K562 (cell line): ENCODE data around the gene SNCG. TPM values are rescaled to one million over a fixed set of nuclear protein-coding genes. Genes with fewer than 3 reads are reported as not detected.

Source experiments
- ATAC-seq: fragments of 200-7000 bp; cut with Tn5 transposase; 3 replicates; pipeline ENCODE4 v1.9.1; 2020; ENCODE audit warnings: moderate library complexity
- BruUV-seq: library from RNA; stranded (reverse); fragments of 400-500 nt; replicated peaks from 2 replicates; lab custom pipeline; 2021; lab: Mats Ljungman, UMichigan
- CTCF ChIA-PET: fragments of 300-600 bp; formaldehyde crosslinking; extraction: SDS; loops from one replicate; lab custom pipeline; 2021; ENCODE audit warnings: low intra/inter-chr PET ratio; lab: Yijun Ruan, JAX
- POLR2A ChIA-PET: fragments of 300-600, 350-650 bp; sonication (Branson Sonifier 250); formaldehyde crosslinking; extraction: SDS; loops from one replicate; lab custom pipeline; 2021; ENCODE audit warnings: antibody characterized with exemption, inconsistent platforms; lab: Yijun Ruan, JAX
- DNase-seq, 4 experiments: peaks; one replicate each; pipeline versions ENCODE4 v3.0.0 to v3.0.0-alpha.2; 2011 to 2018; ENCODE audit warnings: low spot score in 3 of 4, mixed read lengths in 3 of 4; ENCODE audit errors: extremely low read depth in 1 of 4
- FAIRE-seq: peaks from 2 replicates; lab custom pipeline; 2011; peaks lifted over from hg19 to GRCh38; lab: Jason Lieb, UNC
- H2AFZ ChIP-seq: 2 replicates; pipeline ENCODE4 v1.6.0; 2011; ENCODE audit warnings: low read depth, low read length, control low read depth, inconsistent platforms
- H3K27ac ChIP-seq: fragments of 200-600 bp; 3 replicates; pipeline ENCODE4 v1.8.0; 2011; ENCODE audit warnings: low read depth, mild to moderate bottlenecking, control low read depth, inconsistent platforms, low read length, moderate library complexity, mixed read lengths; ENCODE audit errors: extremely low read depth
- H3K27me3 ChIP-seq, 2 experiments: fragments of 300-600 bp in 1 of 2; 2 replicates in 1 of 2; 3 replicates in 1 of 2; pipeline versions ENCODE4 v1.6.0 to v1.8.0; 2011; ENCODE audit warnings: inconsistent platforms in 2 of 2, low read length in 2 of 2, mild to moderate bottlenecking in 1 of 2, mixed read lengths in 1 of 2, moderate library complexity in 1 of 2; ENCODE audit not compliant: control insufficient read depth in 2 of 2, insufficient read depth in 2 of 2
- H3K36me3 ChIP-seq: fragments of 300-600 bp; 3 replicates; pipeline ENCODE4 v1.8.0; 2011; ENCODE audit warnings: mild to moderate bottlenecking, low read length, inconsistent platforms; ENCODE audit not compliant: control insufficient read depth, insufficient read depth
- H3K4me1 ChIP-seq, 2 experiments: fragments of 200-600 bp in 1 of 2; replicated peaks in 1 of 2; 2 replicates in 1 of 2; 3 replicates in 1 of 2; pipeline versions ENCODE4 v1.5.1 to v1.8.0; 2011; ENCODE audit warnings: inconsistent platforms in 2 of 2, low read length in 2 of 2, mild to moderate bottlenecking in 1 of 2, mixed read lengths in 1 of 2, moderate library complexity in 1 of 2; ENCODE audit not compliant: control insufficient read depth in 2 of 2, insufficient read depth in 2 of 2
- H3K4me2 ChIP-seq: 2 replicates; pipeline ENCODE4 v1.6.1; 2011; ENCODE audit warnings: low read length, control low read depth, inconsistent platforms, mixed read lengths; ENCODE audit not compliant: insufficient read depth
- H3K4me3 ChIP-seq: fragments of 200-600 bp; sonication (generic), shearing (Covaris generic); 2 replicates; pipeline ENCODE4 v1.5.1; 2016; ENCODE audit warnings: control low read depth, inconsistent platforms
- H3K79me2 ChIP-seq: fragments of 200-600 bp; 3 replicates; pipeline ENCODE4 v1.8.0; 2011; ENCODE audit warnings: low read length, inconsistent platforms; ENCODE audit not compliant: control insufficient read depth, insufficient read depth
- H3K9ac ChIP-seq, 2 experiments: 2 replicates each; pipeline versions ENCODE4 v1.6.0 to v1.6.1; 2011; ENCODE audit warnings: low read depth in 2 of 2, low read length in 2 of 2, control low read depth in 1 of 2, inconsistent platforms in 1 of 2, mild to moderate bottlenecking in 1 of 2, mixed read lengths in 1 of 2; ENCODE audit not compliant: insufficient read depth in 1 of 2
- H3K9me1 ChIP-seq: one replicate; pipeline ENCODE4 v1.6.0; 2011; ENCODE audit warnings: inconsistent platforms, mild to moderate bottlenecking, low read length, moderate library complexity; ENCODE audit not compliant: control insufficient read depth, insufficient read depth
- H3K9me3 ChIP-seq: replicated peaks from 2 replicates; pipeline ENCODE4 v1.5.1; 2011; ENCODE audit warnings: low read depth, low read length, inconsistent platforms; ENCODE audit not compliant: control insufficient read depth, insufficient read depth
- H4K20me1 ChIP-seq: replicated peaks from 2 replicates; pipeline ENCODE4 v1.6.1; 2011; ENCODE audit warnings: low read length, inconsistent platforms, mixed read lengths; ENCODE audit not compliant: control insufficient read depth, insufficient read depth
- ARNT ChIP-seq, 2 experiments: fragments of 450-650 bp; IDR thresholded peaks; 2 replicates each; pipeline ENCODE4 v1.6.1; 2016; ENCODE audit warnings: mild to moderate bottlenecking in 1 of 2
- ATF1 ChIP-seq, 2 experiments: fragments of 450-650 bp in 1 of 2; IDR thresholded peaks; 2 replicates each; pipeline ENCODE4 v1.6.1; 2016; ENCODE audit warnings: missing compliant biosample characterization in 1 of 2, missing genetic modification characterization in 1 of 2
- ELF2 ChIP-seq: fragments of 250-450 bp; sonication (Bioruptor Pico); IDR thresholded peaks from 2 replicates; pipeline ENCODE4 v1.5.0; 2021; ENCODE audit warnings: mild to moderate bottlenecking
- GTF2F1 ChIP-seq: IDR thresholded peaks from 2 replicates; pipeline ENCODE4 v1.6.1; 2011; ENCODE audit warnings: low read depth, low read length, improper control_type of control experiment
- HDAC1 ChIP-seq, 2 experiments: fragments of 450-650 bp; IDR thresholded peaks; 2 replicates each; pipeline ENCODE4 v1.6.1; 2016 to 2017; ENCODE audit warnings: inconsistent platforms in 1 of 2, mild to moderate bottlenecking in 1 of 2, moderate library complexity in 1 of 2
- ILK ChIP-seq: fragments of 450-650 bp; IDR thresholded peaks from 2 replicates; pipeline ENCODE4 v1.6.1; 2016; ENCODE audit warnings: missing genetic modification characterization, low read depth, mild to moderate bottlenecking, missing compliant biosample characterization, moderate library complexity, borderline replicate concordance
- PHF8 ChIP-seq: fragments of 200-600 bp; sonication (generic); IDR thresholded peaks from 2 replicates; pipeline ENCODE4 v1.6.1; 2012; ENCODE audit warnings: mixed run types, mild to moderate bottlenecking, inconsistent platforms, low read length, moderate library complexity, borderline replicate concordance
- RCOR1 ChIP-seq, 2 experiments: IDR thresholded peaks; 2 replicates each; pipeline ENCODE4 v1.6.1; 2012; ENCODE audit warnings: low read depth in 2 of 2, low read length in 2 of 2, borderline replicate concordance in 1 of 2, improper control_type of control experiment in 1 of 2
- RNF2 ChIP-seq: sonication (generic); IDR thresholded peaks from 2 replicates; pipeline ENCODE4 v1.6.1; 2016
- SIN3B ChIP-seq: fragments of 450-650 bp; IDR thresholded peaks from 2 replicates; pipeline ENCODE4 v1.6.1; 2017; ENCODE audit warnings: low read depth, mild to moderate bottlenecking, moderate library complexity
- ZNF12 ChIP-seq: sonication (generic); formaldehyde crosslinking; IDR thresholded peaks from 2 replicates; pipeline ENCODE4 v1.4.0; 2020; ENCODE audit warnings: mild to moderate bottlenecking, missing genetic modification reagents
- ZNF184 ChIP-seq: sonication (generic); formaldehyde crosslinking; IDR thresholded peaks from 2 replicates; pipeline ENCODE4 v1.5.0; 2020; ENCODE audit warnings: missing genetic modification reagents
- ZNF507 ChIP-seq: conservative IDR thresholded peaks from 2 replicates; pipeline ENCODE4 v1.6.1; 2017; ENCODE audit warnings: missing genetic modification characterization, missing compliant biosample characterization
- WGBS: fragments of 100-300 bp; shearing (Covaris generic); methylation state at CpG from one replicate; pipeline ENCODE4 v1.1.6; 2016; ENCODE audit warnings: low coverage, mixed read lengths; ENCODE audit not compliant: insufficient coverage; ENCODE audit errors: missing lambda C conversion rate; 5-methylcytosine and 5-hydroxymethylcytosine counted together
- in situ Hi-C: fragments of 300-500 bp; cut with MboI; formaldehyde crosslinking; loops from 4 replicates; pipeline ENCODE4 v1.15.0; 2018; ENCODE audit warnings: inconsistent platforms, mixed read lengths
- intact Hi-C: fragments of 100-400 bp; cut with micrococcal nuclease; formaldehyde crosslinking; loops from 2 replicates; pipeline ENCODE4 v1.14.2; 2022
- polyA plus RNA-seq, 8 experiments: library from polyadenylated mRNA; depleted of rRNA in 4 of 8; stranded (reverse) in 5 of 8; unstranded in 3 of 8; fragments of >200 nt; fragmentation: Nextera tagmentation in 2 of 8; fragmentation: Illumina TruSeq in 1 of 8; extraction: Ambion mirVana in 2 of 8; extraction: Trizol in 1 of 8; gene quantifications; 2 replicates each; pipeline versions ENCODE4 v1.2.1 to v1.2.3, GENCODE V29; 2011 to 2014; ENCODE audit warnings: inconsistent platforms in 1 of 8, missing spikeins in 1 of 8
- total RNA-seq, 7 experiments: library from RNA; depleted of rRNA in 6 of 7; stranded (reverse); fragments of >200 nt in 6 of 7; fragmentation: Illumina TruSeq in 2 of 7; extraction: Trizol in 2 of 7; gene quantifications; 2 replicates each; pipeline versions ENCODE4 v1.2.1 to v1.2.3, GENCODE V29; 2011 to 2021; ENCODE audit warnings: low replicate concordance in 1 of 7
- TF ChIP-seq, protein P1 (sequence below): fragments of 250-450 bp; sonication (Bioruptor Pico); IDR thresholded peaks from 2 replicates; pipeline ENCODE4 v1.5.0; 2021; ENCODE audit warnings: mild to moderate bottlenecking, borderline replicate concordance
- TF ChIP-seq, protein P2 (sequence below): fragments of 250-450 bp; sonication (Bioruptor Pico); IDR thresholded peaks from 2 replicates; pipeline ENCODE4 v1.4.0; 2020

The SNCG gene
- total and polyA plus RNA-seq, 9 of the 15 experiments (the other 6 are each of a cell fraction or from before 2014, with no cell fraction given): 9.8 to 146 (median 93.6) TPM

DNA sequence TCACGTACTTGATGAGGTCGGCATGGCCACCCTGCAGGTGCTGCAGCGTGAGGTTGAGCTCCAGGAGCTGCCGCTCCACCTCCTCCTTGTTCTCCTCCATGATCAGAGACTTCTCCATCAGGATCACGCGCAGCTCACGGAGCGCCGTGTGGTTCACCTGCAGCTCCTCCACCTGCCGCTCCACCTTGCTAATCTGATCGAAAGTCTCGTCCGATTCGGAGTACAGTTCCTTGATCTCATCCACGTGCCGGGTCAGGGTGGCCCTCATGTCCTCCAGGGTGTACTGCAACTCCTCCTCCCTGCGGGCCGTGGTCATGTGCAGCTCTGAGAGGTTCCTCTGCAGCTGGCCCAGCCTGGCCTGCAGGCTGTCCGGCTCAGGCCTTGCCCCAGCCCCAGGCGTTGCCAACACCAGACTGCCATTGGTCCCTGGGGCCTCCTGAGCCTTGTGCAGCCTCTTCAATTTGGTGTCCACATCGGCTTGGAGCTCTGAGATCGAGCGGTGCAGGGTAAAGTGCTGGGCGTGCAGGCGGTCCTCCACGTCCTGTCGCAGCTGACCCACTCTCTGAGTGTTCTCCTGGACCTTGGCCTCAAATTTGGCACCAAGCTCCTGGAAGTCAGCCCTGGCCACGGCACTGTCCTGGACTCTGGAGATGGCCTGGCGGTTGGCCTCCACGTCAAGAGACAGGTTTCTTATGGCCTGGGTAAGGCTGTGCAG is 14.9 kb upstream of the SNCG start:
- ChIA-PET POLR2A (no interaction called here), CTCF (no interaction called here)
- no peaks in the 10 kb centered on the region for H3K36me3 ChIP-seq
- no peaks in the 10 kb centered on the region for H3K9me3 ChIP-seq
- no peak overlapping the region for H2AFZ ChIP-seq
- H3K79me2 ChIP-seq: no peaks in the 10 kb centered on the region
- ATAC-seq (no peak), FAIRE-seq (no peak), DNase-seq (no peak)
- H3K4me2 ChIP-seq: no peak overlapping the region
- H4K20me1 ChIP-seq: no peaks in the 10 kb centered on the region
- intact Hi-C loops (no loop called here), in situ Hi-C loops (no loop called here)
- WGBS: 78% methylated on average over 13 of the region's 30 CpGs
- peaks cover 0 to 20% of the 10 kb centered on the region in 2 experiments; a peak in 2 of 5 replicates for H3K4me1 ChIP-seq
- no peak overlapping the region for H3K27ac ChIP-seq
- no peak overlapping the region for H3K4me3 ChIP-seq
- 0 out of 4 replicates have a peak overlapping the region, but pooled peaks of 1 of the 2 experiments have one; percentile 22 for H3K9ac ChIP-seq
- H3K9me1 ChIP-seq: no peaks in the 10 kb centered on the region
- no peaks in the 10 kb centered on the region for H3K27me3 ChIP-seq
- no TSS peak for BruUV-seq
- no peak for TF ChIP-seq ZNF12 (CRISPR knock-in tag)
- TF ChIP-seq RNF2: no peak
- no peak for TF ChIP-seq ILK
- no peak for TF ChIP-seq ELF2
- TF ChIP-seq, protein P1, sequence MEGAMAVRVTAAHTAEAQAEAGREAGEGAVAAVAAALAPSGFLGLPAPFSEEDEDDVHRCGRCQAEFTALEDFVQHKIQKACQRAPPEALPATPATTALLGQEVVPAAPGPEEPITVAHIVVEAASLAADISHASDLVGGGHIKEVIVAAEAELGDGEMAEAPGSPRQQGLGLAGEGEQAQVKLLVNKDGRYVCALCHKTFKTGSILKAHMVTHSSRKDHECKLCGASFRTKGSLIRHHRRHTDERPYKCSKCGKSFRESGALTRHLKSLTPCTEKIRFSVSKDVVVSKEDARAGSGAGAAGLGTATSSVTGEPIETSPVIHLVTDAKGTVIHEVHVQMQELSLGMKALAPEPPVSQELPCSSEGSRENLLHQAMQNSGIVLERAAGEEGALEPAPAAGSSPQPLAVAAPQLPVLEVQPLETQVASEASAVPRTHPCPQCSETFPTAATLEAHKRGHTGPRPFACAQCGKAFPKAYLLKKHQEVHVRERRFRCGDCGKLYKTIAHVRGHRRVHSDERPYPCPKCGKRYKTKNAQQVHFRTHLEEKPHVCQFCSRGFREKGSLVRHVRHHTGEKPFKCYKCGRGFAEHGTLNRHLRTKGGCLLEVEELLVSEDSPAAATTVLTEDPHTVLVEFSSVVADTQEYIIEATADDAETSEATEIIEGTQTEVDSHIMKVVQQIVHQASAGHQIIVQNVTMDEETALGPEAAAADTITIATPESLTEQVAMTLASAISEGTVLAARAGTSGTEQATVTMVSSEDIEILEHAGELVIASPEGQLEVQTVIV (CRISPR knock-in tag): no peak
- no peak for TF ChIP-seq SIN3B
- no peak for TF ChIP-seq GTF2F1
- TF ChIP-seq RCOR1 (IDR thresholded peaks at IDR 0.05; ENCODE audit: borderline replicate concordance in 1 of 2, low read depth in 2 of 2, low read length in 2 of 2): no peak
- TF ChIP-seq HDAC1 (IDR thresholded peaks at IDR 0.05): no peak
- TF ChIP-seq ARNT (IDR thresholded peaks at IDR 0.05): no peak
- no peak for TF ChIP-seq ZNF507 (tag)
- TF ChIP-seq ATF1 (CRISPR knock-in tag; IDR thresholded peaks at IDR 0.05): no peak
- TF ChIP-seq ATF1 (tag; IDR thresholded peaks at IDR 0.05): no peak
- TF ChIP-seq ZNF184 (CRISPR knock-in tag): no peak
- TF ChIP-seq, protein P2, sequence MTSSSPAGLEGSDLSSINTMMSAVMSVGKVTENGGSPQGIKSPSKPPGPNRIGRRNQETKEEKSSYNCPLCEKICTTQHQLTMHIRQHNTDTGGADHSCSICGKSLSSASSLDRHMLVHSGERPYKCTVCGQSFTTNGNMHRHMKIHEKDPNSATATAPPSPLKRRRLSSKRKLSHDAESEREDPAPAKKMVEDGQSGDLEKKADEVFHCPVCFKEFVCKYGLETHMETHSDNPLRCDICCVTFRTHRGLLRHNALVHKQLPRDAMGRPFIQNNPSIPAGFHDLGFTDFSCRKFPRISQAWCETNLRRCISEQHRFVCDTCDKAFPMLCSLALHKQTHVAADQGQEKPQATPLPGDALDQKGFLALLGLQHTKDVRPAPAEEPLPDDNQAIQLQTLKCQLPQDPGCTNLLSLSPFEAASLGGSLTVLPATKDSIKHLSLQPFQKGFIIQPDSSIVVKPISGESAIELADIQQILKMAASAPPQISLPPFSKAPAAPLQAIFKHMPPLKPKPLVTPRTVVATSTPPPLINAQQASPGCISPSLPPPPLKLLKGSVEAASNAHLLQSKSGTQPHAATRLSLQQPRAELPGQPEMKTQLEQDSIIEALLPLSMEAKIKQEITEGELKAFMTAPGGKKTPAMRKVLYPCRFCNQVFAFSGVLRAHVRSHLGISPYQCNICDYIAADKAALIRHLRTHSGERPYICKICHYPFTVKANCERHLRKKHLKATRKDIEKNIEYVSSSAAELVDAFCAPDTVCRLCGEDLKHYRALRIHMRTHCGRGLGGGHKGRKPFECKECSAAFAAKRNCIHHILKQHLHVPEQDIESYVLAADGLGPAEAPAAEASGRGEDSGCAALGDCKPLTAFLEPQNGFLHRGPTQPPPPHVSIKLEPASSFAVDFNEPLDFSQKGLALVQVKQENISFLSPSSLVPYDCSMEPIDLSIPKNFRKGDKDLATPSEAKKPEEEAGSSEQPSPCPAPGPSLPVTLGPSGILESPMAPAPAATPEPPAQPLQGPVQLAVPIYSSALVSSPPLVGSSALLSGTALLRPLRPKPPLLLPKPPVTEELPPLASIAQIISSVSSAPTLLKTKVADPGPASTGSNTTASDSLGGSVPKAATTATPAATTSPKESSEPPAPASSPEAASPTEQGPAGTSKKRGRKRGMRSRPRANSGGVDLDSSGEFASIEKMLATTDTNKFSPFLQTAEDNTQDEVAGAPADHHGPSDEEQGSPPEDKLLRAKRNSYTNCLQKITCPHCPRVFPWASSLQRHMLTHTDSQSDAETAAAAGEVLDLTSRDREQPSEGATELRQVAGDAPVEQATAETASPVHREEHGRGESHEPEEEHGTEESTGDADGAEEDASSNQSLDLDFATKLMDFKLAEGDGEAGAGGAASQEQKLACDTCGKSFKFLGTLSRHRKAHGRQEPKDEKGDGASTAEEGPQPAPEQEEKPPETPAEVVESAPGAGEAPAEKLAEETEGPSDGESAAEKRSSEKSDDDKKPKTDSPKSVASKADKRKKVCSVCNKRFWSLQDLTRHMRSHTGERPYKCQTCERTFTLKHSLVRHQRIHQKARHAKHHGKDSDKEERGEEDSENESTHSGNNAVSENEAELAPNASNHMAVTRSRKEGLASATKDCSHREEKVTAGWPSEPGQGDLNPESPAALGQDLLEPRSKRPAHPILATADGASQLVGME (CRISPR knock-in tag): no peak
- no peak for TF ChIP-seq PHF8
